Activated naive CD4-positive, alpha-beta T cell treated with Interleukin-2 at 50 U/mL for 16 hours (primary cell): ENCODE results near the gene PGM2L1.
"Not testable (repeated sequence)": the region's sequence is repeated elsewhere in the genome, so short reads cannot be mapped to it uniquely, and the experiment has no call there.

ENCODE experiments used
- DNase-seq: peaks from one replicate; pipeline ENCODE4 v3.0.0-alpha.2; 2020

The PGM2L1 gene

GRCh38 chr11:74398244-74399159, at the start of gene PGM2L1:
Gene PGM2L1, minus strand, starts transcription at chr11:74398433. Its CDS starts 272 bp downstream, at chr11:74398161.
- peak; percentile 93 for DNase-seq

DNA sequence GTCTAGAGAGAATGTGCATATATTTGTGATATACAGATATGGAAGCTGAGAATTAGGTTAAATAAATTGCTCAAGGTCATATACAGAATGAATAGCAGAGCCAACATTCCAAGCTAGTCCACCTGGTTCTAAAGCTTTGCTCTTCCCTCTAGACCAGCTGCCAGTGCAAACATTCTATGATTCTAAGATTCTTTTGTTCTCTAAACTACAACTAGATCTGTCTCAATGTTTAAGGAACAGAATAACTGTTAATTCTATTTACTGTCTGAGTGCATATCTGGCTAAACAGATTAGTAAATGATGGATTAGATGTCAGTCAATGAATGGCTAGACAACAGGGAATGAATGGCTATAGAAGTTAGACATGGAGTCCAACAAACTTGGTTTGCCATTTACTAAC, 49.5 kb upstream of the PGM2L1 start:
- no peak for DNase-seq

DNA sequence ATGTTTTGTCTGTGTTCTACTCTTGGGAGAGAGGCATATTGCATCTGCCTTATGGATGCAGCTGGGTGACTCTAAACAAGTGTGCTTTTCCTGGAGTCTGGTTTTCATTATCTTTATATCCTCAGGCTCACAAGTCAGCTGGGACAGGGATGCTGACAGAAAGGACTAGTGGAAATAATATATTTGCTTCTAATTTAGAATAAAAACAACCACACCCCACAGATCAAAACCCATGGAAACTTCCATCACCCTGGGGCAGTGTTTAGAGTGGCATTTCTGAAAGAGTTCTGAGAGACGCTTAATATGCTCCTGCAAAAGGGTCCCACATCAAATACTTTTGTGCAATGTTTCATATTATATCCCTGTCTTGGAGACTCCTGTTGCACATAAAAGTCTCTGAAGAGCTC, 48.3 kb upstream of the PGM2L1 start:
- no peak for DNase-seq

DNA sequence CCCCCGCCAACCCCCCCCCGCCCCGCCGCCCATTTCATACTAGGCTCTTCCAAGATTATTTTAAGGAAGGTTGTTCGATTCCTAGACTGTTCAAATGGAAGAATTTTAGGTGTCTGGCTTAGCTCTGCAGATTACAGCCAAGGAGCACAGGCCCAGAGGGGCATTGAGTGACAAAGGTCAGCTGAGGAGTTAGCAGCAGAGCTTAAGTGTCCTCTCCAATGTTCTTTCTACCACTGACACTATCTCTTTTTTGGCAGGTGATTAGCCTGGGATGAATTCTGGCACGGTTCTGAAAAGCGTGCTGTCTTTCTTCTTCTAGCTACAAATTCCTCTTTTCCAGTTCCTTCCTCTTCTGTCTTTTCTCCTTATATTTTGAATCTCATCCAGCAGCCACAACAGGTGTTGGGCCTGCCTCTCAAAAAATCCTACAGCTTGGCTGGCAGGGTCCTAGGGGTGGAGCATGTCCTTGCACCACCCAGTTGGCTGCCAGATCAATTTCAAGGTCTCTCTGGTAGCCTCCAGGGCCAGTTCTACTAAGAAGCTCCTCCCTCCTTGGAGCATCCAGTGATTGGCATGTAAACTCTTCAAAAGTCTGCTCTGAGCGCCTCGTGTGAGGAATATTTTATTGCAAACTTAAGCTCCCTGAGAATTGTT, 46.1 kb upstream of the PGM2L1 start:
- no peak for DNase-seq

- DNase-seq = no peak
These were observed 45.0 kb upstream of the PGM2L1 start for GRCh38 chr11:74443071-74443864.

- DNase-seq = no peak
These were observed 44.4 kb upstream of the PGM2L1 start for GRCh38 chr11:74442636-74443035.

- no peak for DNase-seq
These were observed 40.4 kb upstream of the PGM2L1 start for GRCh38 chr11:74438681-74439080.

DNA sequence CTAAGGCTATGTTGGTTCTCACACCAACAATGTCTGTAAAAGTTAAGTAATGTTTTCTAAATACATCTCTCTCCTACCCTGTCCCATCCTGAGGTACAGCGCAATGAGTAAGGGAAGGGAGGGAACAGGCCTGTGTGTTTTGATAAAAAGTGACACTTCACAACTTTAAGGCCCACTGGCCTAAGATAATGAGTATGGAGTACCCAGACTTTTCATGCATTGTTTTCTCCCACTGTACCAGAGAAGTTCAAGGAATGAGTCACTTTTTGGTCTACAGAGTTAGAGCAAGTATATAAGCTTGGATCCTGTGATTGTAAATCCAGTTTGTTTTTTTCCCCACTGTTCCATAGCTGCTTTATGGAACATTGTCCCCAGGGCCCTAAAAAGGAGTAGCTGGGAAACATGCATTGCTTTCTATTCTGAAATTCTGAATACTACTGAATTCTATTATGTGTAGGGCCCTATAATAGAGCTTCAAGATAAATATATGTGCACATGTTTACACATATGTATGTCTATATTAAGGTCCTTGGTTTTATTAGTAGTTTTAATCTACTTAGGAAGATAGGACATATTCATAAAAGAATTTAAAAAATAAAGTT, 39.3 kb upstream of the PGM2L1 start:
- no peak for DNase-seq

- DNase-seq = no peak
These were observed 36.3 kb upstream of the PGM2L1 start for GRCh38 chr11:74434528-74434927.

GRCh38 chr11:74429205-74429604, 31.0 kb upstream of the PGM2L1 start:
- DNase-seq = no peak

GRCh38 chr11:74427384-74427886, 29.2 kb upstream of the PGM2L1 start:
- DNase-seq = no peak

GRCh38 chr11:74425100-74425499, 26.9 kb upstream of the PGM2L1 start:
- DNase-seq = no peak

DNA sequence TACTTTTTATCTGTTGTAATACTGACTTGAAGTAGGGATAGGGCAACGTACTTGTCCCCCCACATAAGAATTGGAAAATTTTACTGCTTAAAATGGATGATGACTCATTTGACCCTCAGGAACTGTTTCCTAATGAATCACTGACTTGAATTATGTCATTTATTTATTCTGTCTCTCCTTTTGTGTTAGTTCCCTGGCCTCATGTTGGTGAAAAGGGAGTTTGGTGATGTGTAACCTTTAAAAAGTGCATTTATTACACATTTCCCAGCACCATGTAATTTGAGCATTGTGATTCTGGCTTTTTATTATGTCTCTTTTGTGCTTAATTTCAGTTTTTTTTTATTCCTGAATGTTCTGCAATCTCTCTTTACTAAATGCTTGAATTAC, 20.3 kb upstream of the PGM2L1 start:
- no peak for DNase-seq

- DNase-seq = no peak
These were observed 19.8 kb upstream of the PGM2L1 start for GRCh38 chr11:74417860-74418508.

GRCh38 chr11:74417379-74417804, 19.2 kb upstream of the PGM2L1 start:
- no peak for DNase-seq

DNA sequence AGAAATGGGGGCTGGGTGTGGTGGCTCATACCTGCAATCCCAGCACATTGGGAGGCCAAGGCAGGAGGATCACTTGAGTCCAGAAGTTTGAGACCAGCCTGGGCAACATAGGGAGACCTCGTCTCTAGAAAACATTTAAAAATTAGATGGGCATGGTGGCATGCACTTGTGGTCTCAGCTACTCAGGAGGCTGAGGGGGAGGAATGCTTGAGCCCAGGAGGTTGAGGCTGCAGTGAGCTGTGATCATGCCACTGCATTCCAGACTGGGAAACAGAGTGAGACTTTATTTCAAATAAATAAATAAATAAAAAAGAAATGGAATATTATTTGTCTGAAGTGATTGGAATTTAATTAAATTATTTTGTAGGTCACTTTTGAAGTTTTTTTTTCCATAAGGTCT, 18.7 kb upstream of the PGM2L1 start:
- DNase-seq = not testable (repeated sequence)

GRCh38 chr11:74412733-74413359, 14.6 kb upstream of the PGM2L1 start:
- no peak for DNase-seq

DNA sequence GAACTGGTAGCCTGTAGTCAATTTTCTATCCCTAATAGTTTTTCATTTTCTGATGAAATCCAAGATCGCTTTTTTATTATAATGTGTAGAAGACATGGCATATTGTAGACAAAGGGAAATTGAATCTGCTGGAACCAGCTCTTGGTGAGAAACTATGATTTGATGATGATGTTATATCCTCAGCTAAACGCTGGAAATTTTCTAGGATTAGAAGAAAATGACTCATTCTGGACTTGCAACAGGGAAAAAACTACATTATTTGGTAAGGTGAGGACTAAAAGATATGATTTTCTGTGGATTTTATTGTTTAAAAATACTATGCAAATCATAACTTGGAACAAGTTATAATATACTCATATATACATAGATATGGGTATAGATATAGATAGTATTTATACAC, 14.1 kb upstream of the PGM2L1 start:
- DNase-seq = no peak

DNA sequence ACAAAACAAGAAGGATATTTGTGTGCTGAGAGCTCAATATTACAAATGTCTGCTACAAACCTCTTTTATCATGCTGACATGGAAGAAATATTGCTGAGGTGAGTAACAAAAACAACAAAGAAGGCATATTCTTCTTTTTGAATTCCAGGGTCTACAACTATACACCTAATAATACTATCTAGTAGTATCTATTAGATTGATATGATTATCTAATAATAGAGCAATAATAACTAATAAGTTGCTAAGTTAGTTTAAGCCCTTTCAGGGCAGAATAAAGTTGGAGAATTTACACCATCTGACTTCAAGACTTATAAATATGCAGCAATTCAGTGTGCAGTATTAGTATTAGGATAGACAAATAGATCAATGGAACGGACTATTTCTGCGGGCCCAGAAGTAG, 11.4 kb upstream of the PGM2L1 start:
- no peak for DNase-seq

DNA sequence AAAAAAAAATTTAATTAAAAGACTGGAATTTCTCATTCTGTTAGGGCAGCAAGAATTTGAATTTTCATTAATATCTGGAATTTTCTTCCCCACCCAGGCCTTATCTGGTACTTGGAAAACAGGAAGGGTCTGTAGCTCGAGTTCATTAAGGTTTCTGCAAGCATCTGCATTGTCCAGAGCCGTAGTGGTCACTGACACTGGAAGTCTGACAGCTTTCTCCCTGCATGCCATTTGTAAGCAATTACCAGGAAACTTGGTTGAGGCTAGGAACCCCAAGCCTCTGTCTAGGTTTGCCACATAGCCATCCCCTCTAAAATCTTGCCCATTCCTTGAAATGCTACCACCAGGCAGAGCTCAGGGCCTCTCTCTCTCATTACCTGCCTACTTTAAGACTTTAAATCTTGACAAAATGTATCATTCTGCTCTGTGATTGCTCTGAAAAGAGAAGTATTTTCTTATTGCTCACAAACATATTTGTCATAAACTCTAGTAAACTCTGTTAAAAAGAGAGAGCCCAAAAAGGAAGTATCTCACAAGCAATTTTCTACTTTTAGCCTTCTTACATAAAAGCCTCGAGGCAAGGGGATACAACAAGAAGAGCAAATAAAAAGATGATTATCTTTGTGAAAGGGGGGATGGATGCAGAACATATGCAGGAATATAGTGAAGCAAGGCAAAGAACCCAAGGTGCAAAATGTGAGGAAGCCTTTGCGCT, 5.5 kb upstream of the PGM2L1 start:
- DNase-seq = no peak

DNA sequence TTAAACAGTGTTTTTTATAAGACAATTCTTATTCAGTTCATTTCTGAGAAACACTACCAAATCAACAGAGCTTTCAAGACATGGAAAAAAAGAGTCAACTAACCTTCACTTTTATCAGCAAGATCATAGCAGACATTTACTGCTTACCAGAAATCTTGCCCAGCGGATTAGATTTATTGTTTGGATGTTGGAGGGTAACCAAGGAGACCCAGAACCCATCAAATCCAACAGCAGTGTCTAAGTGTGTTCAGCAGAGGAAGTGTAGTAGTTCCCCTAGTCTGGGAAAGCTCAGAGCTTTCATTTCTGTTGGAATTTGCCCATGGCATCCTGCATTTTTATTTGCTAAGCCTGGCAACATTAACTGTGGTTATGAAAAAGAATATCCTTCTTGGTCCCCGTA, 2.4 kb upstream of the PGM2L1 start:
- no peak for DNase-seq
